ENCODE results near the gene SELENOO.

The SELENOO gene

GRCh38 chr22:50243685-50244419, 43.0 kb downstream of the SELENOO start:
- peak; percentile 37 for DNase-seq

- DNase-seq, result peak; percentile 97
These were observed 43.8 kb downstream of the SELENOO start, which contains the start of gene TUBGCP6 for GRCh38 chr22:50244420-50245213. TUBGCP6 (minus strand) TSS chr22:50245023; CDS start chr22:50244459, 564 bp downstream.

GRCh38 chr22:50245214-50246072, 44.6 kb downstream of the SELENOO start:
- no peak for DNase-seq

- DNase-seq, result no peak
These were observed 45.7 kb downstream of the SELENOO start for GRCh38 chr22:50246242-50247175.

DNA sequence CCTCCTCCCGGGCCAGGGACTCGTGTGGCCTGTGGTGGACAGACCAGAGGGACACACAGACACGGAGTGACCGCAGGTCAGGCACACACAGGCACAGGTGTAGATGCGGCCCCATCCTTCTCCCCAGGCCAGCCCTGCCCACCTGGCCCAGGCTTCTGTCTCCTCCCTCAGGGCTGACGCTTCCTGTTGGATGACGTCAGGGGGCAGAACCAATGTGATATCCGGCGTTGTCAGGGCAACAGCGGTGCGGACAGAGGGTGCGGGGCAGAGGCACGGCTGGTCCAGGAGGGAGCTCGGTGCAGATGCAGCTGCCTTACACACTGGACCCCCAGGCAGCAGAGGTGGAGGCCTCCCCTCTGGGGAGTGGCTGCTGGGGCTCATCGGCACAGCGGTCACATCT, 46.9 kb downstream of the SELENOO start:
- DNase-seq, result peak; percentile 60

- DNase-seq, result no peak
These were observed 47.6 kb downstream of the SELENOO start for GRCh38 chr22:50248196-50249081.

DNA sequence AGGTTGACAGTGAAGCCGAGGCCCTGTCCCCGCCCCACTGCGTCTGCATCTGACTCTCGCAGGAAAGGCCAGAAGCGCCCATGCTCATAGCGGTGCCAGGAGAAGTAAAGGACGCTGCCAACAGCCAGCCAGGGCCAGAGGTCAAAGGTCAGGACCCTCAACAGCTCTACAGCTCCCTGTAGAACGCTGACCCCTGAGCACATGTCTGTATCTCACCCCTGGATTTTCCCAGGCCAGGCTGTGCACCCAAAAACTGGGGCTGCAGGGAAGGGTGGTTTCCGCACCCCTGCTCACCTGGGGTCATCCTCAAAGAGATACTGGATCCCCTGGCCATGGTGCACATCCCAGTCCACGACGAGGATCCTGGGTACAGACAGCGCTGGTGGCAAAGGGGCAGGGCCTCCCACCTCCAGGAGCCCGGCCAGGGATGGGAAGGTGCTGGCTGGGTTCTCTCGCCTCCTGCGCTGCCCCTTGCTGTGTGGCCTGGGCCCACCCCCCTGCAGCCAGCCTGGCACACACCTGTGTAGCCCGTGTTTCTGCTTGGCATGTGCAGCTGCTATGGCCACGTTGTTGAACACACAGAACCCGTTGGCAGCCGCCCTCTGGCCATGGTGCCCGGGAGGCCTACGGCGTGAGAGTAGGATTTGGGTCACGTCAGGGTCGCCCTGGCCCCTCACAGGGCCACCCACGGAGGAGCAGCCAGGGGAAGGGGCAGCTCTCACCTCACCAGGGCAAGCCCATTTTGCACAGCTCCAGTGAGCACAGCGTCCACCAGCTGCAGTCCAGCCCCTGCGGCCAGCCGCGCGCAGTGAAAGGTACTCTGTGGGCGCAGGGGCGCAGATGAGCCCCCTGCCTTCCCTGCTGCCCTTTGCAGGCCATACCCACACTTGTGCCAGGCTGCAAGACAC, 48.8 kb downstream of the SELENOO start:
- no peak for DNase-seq

- no peak for DNase-seq
These were observed 49.4 kb downstream of the SELENOO start for GRCh38 chr22:50250249-50250554.

GRCh38 chr22:50250555-50251476, 50.0 kb downstream of the SELENOO start, which contains the start of gene HDAC10:
HDAC10 (minus strand) TSS chr22:50251265; CDS start chr22:50251032, 233 bp downstream.
- DNase-seq, result peak; percentile 95

- peak; percentile 35 for DNase-seq
These were observed 50.8 kb downstream of the SELENOO start for GRCh38 chr22:50251477-50252081.

DNA sequence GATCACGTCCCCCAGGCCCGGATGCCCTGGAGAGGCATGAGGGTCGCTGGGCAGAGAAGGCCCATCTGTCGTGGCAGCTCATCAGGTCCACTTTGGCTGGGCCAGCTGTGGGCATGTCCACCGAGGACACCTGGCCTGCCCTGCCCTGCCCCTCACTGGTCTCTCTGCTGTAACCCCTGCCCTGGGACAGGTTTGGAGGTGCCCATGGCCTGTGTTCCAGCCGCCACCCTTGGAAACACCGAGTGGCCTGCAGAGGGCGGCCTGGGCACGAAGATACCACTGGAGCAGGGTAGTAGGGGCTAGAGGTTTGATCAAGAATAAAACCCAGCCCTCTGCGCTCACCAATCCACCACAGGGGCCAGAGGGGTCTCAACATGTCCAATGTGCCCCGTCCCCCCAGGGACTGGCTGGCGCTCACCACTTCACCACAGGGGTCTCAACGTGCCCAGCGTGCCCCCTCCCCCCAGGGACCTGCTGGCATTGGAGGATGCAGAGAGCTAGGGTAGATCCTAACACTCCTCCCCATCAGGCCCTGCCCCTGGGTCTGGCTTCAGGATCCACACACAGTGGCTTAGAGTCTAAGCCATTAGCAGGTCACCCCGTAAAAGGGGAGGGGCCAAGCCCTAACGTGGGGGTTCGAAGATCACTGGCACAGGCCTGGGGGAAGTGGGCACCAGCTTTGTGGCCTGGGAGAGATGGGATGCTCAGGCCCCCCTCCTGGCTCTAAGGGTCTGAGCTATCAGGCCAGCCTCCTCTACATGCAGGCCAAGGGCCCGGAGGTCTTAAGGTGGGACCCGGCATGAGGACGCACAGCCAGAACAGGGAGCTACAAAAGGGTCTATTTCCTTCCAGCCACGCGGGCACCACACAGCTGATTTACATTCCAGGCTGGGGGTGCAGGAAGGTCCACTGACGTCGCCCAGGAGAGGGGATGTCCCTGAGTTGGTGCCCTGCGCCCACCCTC, 51.6 kb downstream of the SELENOO start:
- peak; percentile 89 for DNase-seq

DNA sequence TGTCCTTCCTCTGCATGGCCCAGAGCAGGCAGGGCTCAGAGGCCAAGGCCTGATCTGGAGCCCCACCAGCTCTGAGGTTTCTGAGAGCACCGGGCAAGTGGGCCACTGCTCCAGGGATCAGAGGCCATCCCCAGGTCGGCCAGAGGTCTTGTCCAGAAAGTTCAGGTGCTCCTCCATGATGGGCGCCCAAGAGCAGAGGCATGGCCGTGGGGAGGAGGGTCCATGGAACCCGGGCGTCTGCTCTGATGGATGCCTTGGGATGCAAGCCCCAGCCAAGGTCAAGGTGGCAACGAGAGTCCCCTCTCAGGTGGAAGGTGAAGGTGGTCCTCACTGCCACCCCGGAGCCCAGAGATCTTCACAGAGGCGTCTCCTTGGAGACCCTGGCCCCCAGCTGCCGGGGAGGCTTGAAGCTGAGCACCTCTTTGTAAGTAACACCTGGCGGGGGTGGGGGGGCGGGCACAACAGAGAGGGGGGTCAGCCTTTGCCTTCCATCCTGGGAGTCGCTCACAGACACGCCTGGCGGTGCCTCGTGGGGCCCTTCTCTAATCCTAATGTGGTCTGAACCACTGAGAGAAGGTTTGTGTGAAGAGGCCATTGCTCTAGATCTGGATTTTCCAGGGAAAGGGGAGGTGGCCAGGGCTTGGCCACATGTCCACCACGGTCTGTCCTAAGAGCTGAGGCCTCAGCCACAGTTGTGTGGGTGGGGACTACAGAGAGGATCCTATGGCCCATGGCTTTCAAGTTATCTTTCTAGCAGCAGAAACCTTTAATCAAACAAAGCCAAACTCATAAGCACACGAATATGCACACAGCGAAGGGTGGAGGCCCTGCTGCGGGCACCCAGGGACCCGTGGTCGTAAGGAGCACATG, 52.5 kb downstream of the SELENOO start:
- DNase-seq, result no peak

GRCh38 chr22:50253941-50254340, 53.1 kb downstream of the SELENOO start:
- DNase-seq, result no peak

GRCh38 chr22:50255099-50255498, 54.3 kb downstream of the SELENOO start:
- DNase-seq, result no peak

DNA sequence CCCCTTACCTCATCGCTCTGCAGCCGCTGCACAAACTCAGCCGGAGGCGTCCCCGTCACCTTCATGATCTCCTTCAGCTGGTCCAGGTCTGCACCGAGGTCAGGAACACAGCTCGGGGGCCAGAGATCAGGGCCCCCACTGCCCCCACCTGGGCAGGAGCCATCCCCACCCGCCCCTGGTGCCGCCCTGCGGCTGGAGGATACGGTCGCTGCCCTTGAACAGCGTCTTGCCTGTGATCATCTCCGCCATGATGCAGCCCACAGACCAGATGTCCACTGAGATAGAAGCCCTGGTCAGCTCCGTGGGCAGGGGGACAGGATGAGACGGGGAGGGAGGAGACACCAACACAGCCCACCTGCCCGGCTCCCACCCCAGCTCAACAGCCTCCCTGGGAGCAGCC, 54.8 kb downstream of the SELENOO start:
- no peak for DNase-seq

DNA sequence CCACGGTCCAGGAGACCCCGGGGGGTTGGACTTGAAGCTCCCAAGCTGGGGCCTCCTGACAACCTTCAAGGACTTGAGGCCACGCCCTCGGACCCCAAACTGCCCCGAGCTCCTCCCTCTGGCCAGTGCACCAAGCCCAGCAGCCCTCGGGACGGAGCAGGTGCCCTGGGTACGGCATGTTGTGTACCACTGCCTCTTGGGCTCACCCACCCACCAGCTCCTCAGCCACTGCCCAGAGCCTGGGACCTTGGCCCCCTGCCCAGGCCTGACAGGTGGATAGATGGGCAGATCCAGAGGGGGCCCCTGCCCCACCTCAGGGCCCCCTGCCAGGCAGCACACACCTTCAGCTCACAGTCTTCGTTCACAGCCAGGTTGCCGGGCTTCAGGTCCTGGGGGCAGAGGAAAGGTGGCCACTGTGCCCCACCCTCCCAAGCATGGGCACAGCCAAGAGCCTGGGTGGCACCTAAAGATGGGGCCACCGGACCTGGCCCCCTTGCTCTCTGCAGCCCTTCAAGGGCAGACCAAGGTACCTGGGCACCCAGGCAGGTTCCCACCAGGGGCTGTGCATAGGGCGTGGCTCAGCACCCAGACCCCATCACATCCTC, 55.5 kb downstream of the SELENOO start:
- no peak for DNase-seq

Measured in hematopoietic multipotent progenitor cell treated with erythropoietin and hydrocortisone succinate and interleukin-3 and kit ligand, for 4 days (in vitro differentiated cells).